ENCODE data around the gene NIN. TPM values are rescaled to one million over a fixed set of nuclear protein-coding genes. Genes with fewer than 3 reads are reported as not detected.

NIN gene
- total and polyA plus RNA-seq, 7 donors: 7.3 to 47.7 (median 24.3) TPM

GRCh38 chr14:50845166-50845565 is 14.2 kb upstream of the NIN start:
- Histone ChIP-seq H3K4me3 (no peak overlapping the region), H3K36me3 (ENCODE audit: insufficient read depth in 1 of 2, low read depth in 1 of 2) (no peaks in the 10 kb centered on the region), H3K27me3 (ENCODE audit: insufficient read depth in 3 of 3, low read length in 2 of 3) (no peaks in the 10 kb centered on the region), H3K27ac (no peak overlapping the region), H3K9me3 (no peaks in the 10 kb centered on the region), H3K4me1 (no peaks in the 10 kb centered on the region)
- 86 to 92% (median 90%) methylated on average over 3 of the region's 3 CpGs for WGBS, 3 donors
- DNase-seq (no peak), ATAC-seq (no peak)
- intact Hi-C loops (cut with DNase I): no loop called here
- TF ChIP-seq CTCF (IDR thresholded peaks at IDR 0.05): no peak

- 93 to 98% (median 95%) methylated on average over 2 of the region's 2 CpGs for WGBS, 3 donors
- Histone ChIP-seq H3K9me3 (no peaks in the 10 kb centered on the region), H3K27ac (no peak overlapping the region), H3K4me1 (no peaks in the 10 kb centered on the region), H3K27me3 (ENCODE audit: insufficient read depth in 3 of 3, low read length in 2 of 3) (no peaks in the 10 kb centered on the region), H3K4me3 (no peak overlapping the region), H3K36me3 (ENCODE audit: insufficient read depth in 1 of 2, low read depth in 1 of 2) (no peaks in the 10 kb centered on the region)
- intact Hi-C loops (cut with DNase I): no loop called here
- TF ChIP-seq CTCF (IDR thresholded peaks at IDR 0.05): no peak
- ATAC-seq (no peak), DNase-seq (no peak)
These were observed 13.4 kb upstream of the NIN start for GRCh38 chr14:50844391-50844790.

- no peaks in the 10 kb centered on the region for H3K9me3 ChIP-seq
- ATAC-seq (no peak), DNase-seq (no peak)
- intact Hi-C loops (cut with DNase I): no loop called here
- TF ChIP-seq CTCF (IDR thresholded peaks at IDR 0.05): no peak
- H3K36me3 ChIP-seq (ENCODE audit: insufficient read depth in 1 of 2, low read depth in 1 of 2): no peaks in the 10 kb centered on the region
- no peak overlapping the region for H3K4me3 ChIP-seq
- 64 to 72% (median 66%) methylated on average over 5 of the region's 5 CpGs for WGBS, 3 donors
- H3K27ac ChIP-seq: no peak overlapping the region
- no peaks in the 10 kb centered on the region for H3K27me3 ChIP-seq (ENCODE audit: insufficient read depth in 3 of 3, low read length in 2 of 3)
- H3K4me1 ChIP-seq: no peaks in the 10 kb centered on the region
These were observed 8.7 kb upstream of the NIN start for GRCh38 chr14:50839691-50840090.

GRCh38 chr14:50839048-50839447 is 8.1 kb upstream of the NIN start:
- Histone ChIP-seq H3K36me3 (ENCODE audit: insufficient read depth in 1 of 2, low read depth in 1 of 2) (no peaks in the 10 kb centered on the region), H3K27ac (no peak overlapping the region), H3K27me3 (ENCODE audit: insufficient read depth in 3 of 3, low read length in 2 of 3) (no peaks in the 10 kb centered on the region), H3K9me3 (no peaks in the 10 kb centered on the region), H3K4me1 (no peaks in the 10 kb centered on the region), H3K4me3 (no peak overlapping the region)
- ATAC-seq (no peak), DNase-seq (no peak)
- TF ChIP-seq CTCF (IDR thresholded peaks at IDR 0.05): no peak
- 35 to 68% (median 59%) methylated on average over 1 of the region's 1 CpG for WGBS, 3 donors
- intact Hi-C loops (cut with DNase I): no loop called here

GRCh38 chr14:50837850-50838470 is 7.0 kb upstream of the NIN start:
- intact Hi-C loops (cut with DNase I): no loop called here
- Histone ChIP-seq H3K9me3 (no peaks in the 10 kb centered on the region), H3K4me1 (no peaks in the 10 kb centered on the region), H3K27me3 (ENCODE audit: insufficient read depth in 3 of 3, low read length in 2 of 3) (no peaks in the 10 kb centered on the region), H3K27ac (no peak overlapping the region), H3K36me3 (ENCODE audit: insufficient read depth in 1 of 2, low read depth in 1 of 2) (no peaks in the 10 kb centered on the region), H3K4me3 (no peak overlapping the region)
- DNase-seq (no peak), ATAC-seq (no peak)
- no peak for TF ChIP-seq CTCF (IDR thresholded peaks at IDR 0.05)
- 85 to 91% (median 88%) methylated on average over 2 of the region's 2 CpGs for WGBS, 3 donors

Measured in psoas muscle (tissue), 8 donors.